ENCODE measurements around the gene SMPD3.

- no peak for TF ChIP-seq CTCF (IDR thresholded peaks at IDR 0.05)
- no peak for TF ChIP-seq ZFX (IDR thresholded peaks at IDR 0.05; ENCODE audit: borderline replicate concordance)
Measured at GRCh38 chr16:68313116-68313515, 135.2 kb downstream of the SMPD3 start.

All from 22Rv1 (cell line).